Ovary (tissue), 9 donors: ENCODE measurements around the gene RORC. TPM values are rescaled to one million over a fixed set of nuclear protein-coding genes. Genes with fewer than 3 reads are reported as not detected.

Source experiments
- DNase-seq, 5 donors: peaks; one replicate each; pipeline ENCODE4 v3.0.0-alpha.2; 2019 to 2020
- H3K27ac ChIP-seq, 2 donors: fragments of 200-600 bp; one replicate each; pipeline versions ENCODE4 v1.5.1 to v1.8.0; 2019 to 2022
- H3K27me3 ChIP-seq: fragments of 200-600 bp; one replicate; pipeline ENCODE4 v1.8.0; 2022
- H3K36me3 ChIP-seq: fragments of 200-600 bp; sonication (generic); one replicate; pipeline ENCODE4 v1.5.1; 2019
- H3K4me1 ChIP-seq: one replicate; pipeline ENCODE4 v1.8.1; 2013; ENCODE audit warnings: mild to moderate bottlenecking, moderate library complexity; ENCODE audit not compliant: insufficient read depth
- H3K4me3 ChIP-seq: fragments of 200-600 bp; sonication (generic); one replicate; pipeline ENCODE4 v1.5.1; 2017
- H3K9me3 ChIP-seq, 2 donors: fragments of 200-600 bp in 1 of 2; sonication (generic) in 1 of 2; one replicate each; pipeline versions ENCODE4 v1.5.1 to v1.8.1; 2013 to 2019; ENCODE audit warnings: mild to moderate bottlenecking in 1 of 2, moderate library complexity in 1 of 2
- CTCF ChIP-seq, 3 donors: fragments of 450-650 bp in 2 of 3; fragments of 200-600 bp in 1 of 3; IDR thresholded peaks; one replicate each; pipeline versions ENCODE4 v1.5.1 to v1.8.0; 2016 to 2022; ENCODE audit warnings: antibody characterized with exemption in 3 of 3, mild to moderate bottlenecking in 1 of 3
- EP300 ChIP-seq: sonication (generic); formaldehyde crosslinking; IDR thresholded peaks from one replicate; pipeline ENCODE4 v1.6.1; 2017; ENCODE audit warnings: antibody characterized with exemption
- POLR2A ChIP-seq: fragments of 450-650 bp; IDR thresholded peaks from one replicate; pipeline ENCODE4 v1.6.1; 2017; ENCODE audit warnings: antibody characterized with exemption, mild to moderate bottlenecking, moderate library complexity
- WGBS, 3 donors: extraction: QIAGEN DNeasy Blood & Tissue Kit in 1 of 3; methylation state at CpG; one replicate each; pipeline versions ENCODE4 v1.1.5 to v1.1.7; 2013 to 2017; 5-methylcytosine and 5-hydroxymethylcytosine counted together
- intact Hi-C, 4 donors: fragments of 100-400 bp; cut with DNase I; formaldehyde crosslinking; loops; one replicate each; pipeline versions ENCODE4 v1.11.0 to v1.15.1; 2022 to 2023
- polyA plus RNA-seq, 2 donors: library from polyadenylated mRNA; stranded (reverse); fragments of 200-250 nt in 1 of 2; fragments of 350-450 nt in 1 of 2; fragmentation: Illumina TruSeq in 1 of 2; extraction: RNeasy Lipid Tissue Mini Kit (QIAGEN cat#74804) in 1 of 2; gene quantifications; one replicate each; pipeline ENCODE4 v1.2.3, GENCODE V29; 2013 to 2014
- total RNA-seq, 7 donors: library from RNA; depleted of rRNA in 2 of 7; stranded (reverse); fragments of >200 nt in 2 of 7; fragmentation: NEBNext Ultra II Directional in 3 of 7; extraction: Animal tissue kit (Norgen Biotek cat#: 25700) in 3 of 7; gene quantifications; one replicate each; pipeline versions ENCODE4 v1.1.0 to v1.2.4, GENCODE V29; 2016 to 2023
- donor health status: DM: no; HTN: no; CAD: no; lungs with moderate emphysema.
- donor health status: DM: no; HTN: no; CAD: no.
- donor health status: Bipolar disorder and iron deficiency.
- donor health status: DM: yes; HTN: yes; CAD: no.
- donor health status: DM: no; HTN: no; CAD: no.
- donor health status: DM: yes; HTN: yes; CAD: no.

RORC gene
- total and polyA plus RNA-seq, 9 donors, result 0.18 to 22.3 (median 0.65) TPM

- WGBS, 3 donors, result 44 to 74% (median 68%) methylated on average over 1 of the region's 1 CpG
Measured at GRCh38 chr1:151807766-151808165, 23.8 kb downstream of the RORC start.

GRCh38 chr1:151807131-151807530 is 24.5 kb downstream of the RORC start:
- TF ChIP-seq EP300 (no peak), POLR2A (no peak), CTCF (IDR thresholded peaks at IDR 0.05) (no peak)
- Histone ChIP-seq H3K27me3 (no peaks in the 10 kb centered on the region), H3K4me1 (no peaks in the 10 kb centered on the region), H3K27ac (no peak overlapping the region), H3K4me3 (no peak overlapping the region), H3K9me3 (no peaks in the 10 kb centered on the region), H3K36me3 (no peaks in the 10 kb centered on the region)
- intact Hi-C loops, result no loop called here
- 74 to 80% (median 79%) methylated on average over 5 of the region's 5 CpGs for WGBS, 3 donors
- no peak for DNase-seq

More at GRCh38 chr1:151807766-151808165, 23.8 kb downstream of the RORC start:
- H3K4me3 ChIP-seq, result no peak overlapping the region
- H3K27me3 ChIP-seq, result no peaks in the 10 kb centered on the region
- DNase-seq, result no peak
- no peaks in the 10 kb centered on the region for H3K36me3 ChIP-seq
- no peaks in the 10 kb centered on the region for H3K4me1 ChIP-seq
- no peak for TF ChIP-seq EP300
- TF ChIP-seq CTCF (IDR thresholded peaks at IDR 0.05), result no peak
- TF ChIP-seq POLR2A, result no peak
- H3K27ac ChIP-seq, result no peak overlapping the region
- intact Hi-C loops, result no loop called here
- H3K9me3 ChIP-seq, result no peaks in the 10 kb centered on the region

- no peaks in the 10 kb centered on the region for H3K27me3 ChIP-seq
- TF ChIP-seq POLR2A (no peak), CTCF (IDR thresholded peaks at IDR 0.05) (no peak)
- H3K36me3 ChIP-seq, result no peaks in the 10 kb centered on the region
- no peak overlapping the region for H3K4me3 ChIP-seq
- DNase-seq, result no peak
- WGBS, 3 donors, result 82 to 84% (median 83%) methylated on average over 7 of the region's 7 CpGs
- no peaks in the 10 kb centered on the region for H3K9me3 ChIP-seq
- H3K27ac ChIP-seq, result no peak overlapping the region
- no peaks in the 10 kb centered on the region for H3K4me1 ChIP-seq
- intact Hi-C loops, result no loop called here
Measured at GRCh38 chr1:151806170-151806569, 25.4 kb downstream of the RORC start.

GRCh38 chr1:151805066-151805820 is 26.4 kb downstream of the RORC start, which contains the start of gene LINGO4:
Gene LINGO4 (minus strand): TSS chr1:151805419. CDS start chr1:151802704, 2,715 bp downstream.
- no peak for DNase-seq
- 34 to 47% (median 37%) methylated on average over 12 of the region's 12 CpGs for WGBS, 3 donors

More at GRCh38 chr1:151805066-151805820, 26.4 kb downstream of the RORC start, which contains the start of gene LINGO4:
- H3K27me3 ChIP-seq, result no peaks in the 10 kb centered on the region
- TF ChIP-seq EP300 (no peak), POLR2A (no peak), CTCF (IDR thresholded peaks at IDR 0.05) (no peak)
- no peak within 1 kb of the TSS for H3K27ac ChIP-seq
- H3K9me3 ChIP-seq, result no peaks in the 10 kb centered on the region
- no peaks in the 10 kb centered on the region for H3K36me3 ChIP-seq
- intact Hi-C loops, result no loop called here
- H3K4me1 ChIP-seq, result no peaks in the 10 kb centered on the region
- no peak within 1 kb of the TSS for H3K4me3 ChIP-seq
